Epidermal melanocyte (primary cell): ENCODE results near the gene MYF6.

Experiments
- DNase-seq: peaks from one replicate; pipeline ENCODE4 v3.0.0; 2011; ENCODE audit warnings: low spot score; ENCODE audit not compliant: insufficient read length

Gene MYF6

GRCh38 chr12:80754274-80754673, 46.8 kb downstream of the MYF6 start:
- DNase-seq: no peak

DNA sequence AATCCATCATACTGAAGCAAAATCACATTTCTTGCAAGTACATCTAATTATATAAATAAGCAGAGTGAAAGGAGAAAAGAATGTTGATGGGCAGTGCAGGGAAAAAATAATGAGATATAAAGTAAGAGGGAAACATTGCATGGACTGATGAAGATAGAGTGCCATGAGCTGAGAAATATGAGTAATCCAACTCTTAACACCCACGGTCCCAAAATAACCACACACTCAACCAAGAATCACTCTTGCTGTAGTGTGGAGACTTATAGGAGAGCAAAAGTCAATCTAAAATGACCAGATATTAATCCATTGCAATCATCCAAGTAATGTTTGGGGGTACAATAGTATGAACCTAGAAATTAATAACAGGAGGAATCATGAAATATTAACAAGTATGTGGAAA, 49.4 kb downstream of the MYF6 start:
- DNase-seq: no peak
